Prostate gland (tissue), 2 donors: ENCODE data around the gene DNAH8.

Experiments
- CTCF ChIP-seq, 4 experiments: fragments of 200-600 bp in 2 of 4; fragments of 450-650 bp in 2 of 4; sonication (generic) in 2 of 4; IDR thresholded peaks; 1 replicate in 3 of 4; 2 replicates in 1 of 4; pipeline ENCODE4 v1.5.1; 2016 to 2019; ENCODE audit warnings: antibody characterized with exemption in 4 of 4, mild to moderate bottlenecking in 2 of 4, moderate library complexity in 2 of 4
- POLR2A ChIP-seq: fragments of 450-650 bp; IDR thresholded peaks from one replicate; pipeline ENCODE4 v1.6.1; 2016; ENCODE audit warnings: antibody characterized with exemption, mild to moderate bottlenecking
- POLR2AphosphoS5 ChIP-seq: sonication (generic); formaldehyde crosslinking; IDR thresholded peaks from one replicate; pipeline ENCODE4 v1.6.1; 2017; ENCODE audit warnings: antibody characterized with exemption

DNA sequence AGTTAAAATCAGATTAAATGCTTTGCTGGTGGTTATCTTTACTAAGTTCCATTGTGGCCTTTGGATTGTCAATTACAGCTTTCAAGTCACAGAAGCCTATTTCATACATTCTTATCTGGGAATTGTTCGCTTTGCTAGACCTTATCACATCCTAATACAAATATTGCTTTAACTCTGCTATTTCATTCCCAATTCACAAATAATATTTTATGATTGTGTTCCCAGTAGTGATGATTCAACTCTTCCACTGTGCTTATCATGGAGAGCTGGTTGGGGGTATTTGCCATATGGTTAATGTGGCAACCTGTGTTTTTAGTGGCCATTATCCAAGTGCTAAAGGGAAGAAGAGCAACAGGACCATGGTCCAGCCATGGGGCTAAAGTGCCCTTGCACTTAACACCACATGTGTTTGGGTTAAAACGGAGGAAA, 260.5 kb downstream of the DNAH8 start:
- peak; percentile 25 for TF ChIP-seq POLR2AphosphoS5
- no peak for TF ChIP-seq CTCF (IDR thresholded peaks at IDR 0.05)
- TF ChIP-seq POLR2A = no peak
